GM12892 (cell line): ENCODE data around the gene SSBP3.
"Not testable (repeated sequence)": the region's sequence is repeated elsewhere in the genome, so short reads cannot be mapped to it uniquely, and the experiment has no call there.

ENCODE experiments used
- DNase-seq: peaks from one replicate; pipeline ENCODE4 v3.0.0; 2011; ENCODE audit not compliant: insufficient read length
- FAIRE-seq: peaks from 2 replicates; lab custom pipeline; 2011; peaks lifted over from hg19 to GRCh38; lab: Jason Lieb, UNC
- POLR2A ChIP-seq: IDR thresholded peaks from 2 replicates; pipeline ENCODE4 v1.6.1; 2011; ENCODE audit warnings: low read depth, low read length, control low read depth
- POLR2AphosphoS5 ChIP-seq: IDR thresholded peaks from 2 replicates; pipeline ENCODE4 v1.6.1; 2011; ENCODE audit warnings: low read depth, low read length, control low read depth
- TAF1 ChIP-seq: IDR thresholded peaks from 2 replicates; pipeline ENCODE4 v1.6.1; 2011; ENCODE audit warnings: low read depth, mild to moderate bottlenecking, control low read depth, low read length, borderline replicate concordance

SSBP3 gene

DNA sequence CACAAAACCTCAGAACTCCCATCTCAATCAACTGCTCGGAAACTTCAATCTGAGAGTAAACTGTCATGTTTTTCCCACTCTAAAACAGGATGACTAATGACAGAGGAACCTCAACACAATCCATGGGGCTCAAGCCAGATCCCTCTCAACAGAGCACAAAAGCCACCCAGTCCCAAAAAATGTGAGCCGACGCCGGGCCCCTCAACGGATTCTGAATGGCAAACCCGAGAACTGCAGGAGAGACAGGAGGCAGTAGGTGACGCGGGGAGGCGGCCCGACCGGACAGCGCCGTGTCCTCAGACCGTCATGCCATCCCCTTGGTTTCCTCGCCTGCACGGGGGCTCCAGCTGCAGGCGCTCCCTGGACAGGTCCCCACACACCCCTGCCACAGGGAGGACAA lies 53.4 kb downstream of the SSBP3 start:
- DNase-seq (no peak), FAIRE-seq (no peak)
- TF ChIP-seq POLR2AphosphoS5 (no peak), POLR2A (no peak), TAF1 (no peak)

DNA sequence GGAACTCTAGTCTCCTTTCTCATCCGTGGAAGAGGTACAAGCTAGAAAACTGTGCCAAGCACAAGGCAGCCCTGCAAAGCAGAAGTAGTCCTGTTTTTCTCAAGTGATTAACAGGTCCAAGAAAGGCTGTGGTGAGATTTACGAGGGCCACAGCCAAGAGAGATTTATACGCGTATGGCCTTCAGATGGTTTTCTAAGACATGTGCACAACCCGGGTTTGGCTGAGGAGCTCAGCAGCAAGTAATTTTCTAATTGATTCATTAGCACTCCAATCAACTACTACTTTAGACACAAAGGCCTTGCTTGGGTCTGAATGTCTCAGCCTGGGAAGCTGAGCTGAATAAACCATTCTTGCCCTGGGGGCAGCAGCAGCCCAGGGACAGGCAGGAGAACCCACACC lies 55.8 kb downstream of the SSBP3 start:
- no peak for DNase-seq
- TF ChIP-seq POLR2A (no peak), POLR2AphosphoS5 (no peak), TAF1 (no peak)
- FAIRE-seq = no peak

DNA sequence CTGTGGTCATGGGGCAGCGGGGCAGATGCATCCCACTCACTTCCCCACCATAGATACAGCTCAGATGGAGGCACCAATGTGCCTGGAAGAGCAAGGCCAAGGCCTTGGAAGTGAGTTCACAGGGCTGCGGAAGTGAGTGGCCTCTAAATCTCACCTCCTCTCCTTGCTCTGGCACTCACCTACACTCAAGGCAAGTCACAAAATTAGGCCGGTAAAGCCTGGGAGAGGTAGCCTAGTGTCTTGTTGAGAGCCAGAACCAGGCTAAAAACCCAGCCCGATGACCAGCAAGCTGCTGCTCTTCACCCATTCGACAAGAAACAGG lies 57.5 kb downstream of the SSBP3 start:
- FAIRE-seq (no peak), DNase-seq (no peak)
- no peak for TF ChIP-seq TAF1
- no peak for TF ChIP-seq POLR2AphosphoS5
- no peak for TF ChIP-seq POLR2A

DNA sequence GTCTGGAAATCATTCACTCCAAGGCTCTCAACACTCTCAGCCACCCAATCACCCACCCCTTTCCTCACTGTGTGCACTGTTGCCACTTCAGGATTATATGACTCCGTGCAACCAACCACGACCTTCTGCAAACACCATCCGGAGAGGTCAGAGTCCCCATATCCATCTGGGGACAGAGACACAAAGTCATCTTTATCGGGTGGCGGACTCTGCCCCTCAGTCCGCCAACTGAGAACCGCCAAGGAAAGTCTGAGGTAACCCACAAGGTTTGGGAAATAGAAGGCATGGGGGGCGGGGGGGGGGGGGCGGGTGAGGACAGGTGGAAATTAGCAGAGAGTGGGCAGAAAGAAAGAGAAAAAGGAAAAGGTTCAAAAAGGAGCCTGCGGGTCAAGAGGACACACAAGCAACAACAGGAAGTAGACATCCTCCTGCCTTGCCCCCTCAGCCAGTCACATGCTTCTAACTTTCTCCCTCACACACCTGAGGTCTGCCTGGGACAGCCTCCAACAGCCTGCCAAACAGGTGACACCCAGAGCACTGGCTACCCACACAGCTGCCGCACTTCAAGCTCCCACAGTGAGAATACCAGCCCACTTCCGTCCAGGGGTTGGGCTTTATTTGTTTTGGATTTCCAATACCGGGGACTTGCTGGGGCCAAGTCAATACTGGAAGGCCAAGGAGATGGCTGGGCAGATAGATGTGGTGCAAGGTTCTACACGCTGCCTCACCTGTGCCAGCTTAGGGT lies 58.1 kb downstream of the SSBP3 start:
- DNase-seq = no peak
- TF ChIP-seq POLR2A = no peak
- no peak for TF ChIP-seq TAF1
- TF ChIP-seq POLR2AphosphoS5 = no peak
- FAIRE-seq = no peak

DNA sequence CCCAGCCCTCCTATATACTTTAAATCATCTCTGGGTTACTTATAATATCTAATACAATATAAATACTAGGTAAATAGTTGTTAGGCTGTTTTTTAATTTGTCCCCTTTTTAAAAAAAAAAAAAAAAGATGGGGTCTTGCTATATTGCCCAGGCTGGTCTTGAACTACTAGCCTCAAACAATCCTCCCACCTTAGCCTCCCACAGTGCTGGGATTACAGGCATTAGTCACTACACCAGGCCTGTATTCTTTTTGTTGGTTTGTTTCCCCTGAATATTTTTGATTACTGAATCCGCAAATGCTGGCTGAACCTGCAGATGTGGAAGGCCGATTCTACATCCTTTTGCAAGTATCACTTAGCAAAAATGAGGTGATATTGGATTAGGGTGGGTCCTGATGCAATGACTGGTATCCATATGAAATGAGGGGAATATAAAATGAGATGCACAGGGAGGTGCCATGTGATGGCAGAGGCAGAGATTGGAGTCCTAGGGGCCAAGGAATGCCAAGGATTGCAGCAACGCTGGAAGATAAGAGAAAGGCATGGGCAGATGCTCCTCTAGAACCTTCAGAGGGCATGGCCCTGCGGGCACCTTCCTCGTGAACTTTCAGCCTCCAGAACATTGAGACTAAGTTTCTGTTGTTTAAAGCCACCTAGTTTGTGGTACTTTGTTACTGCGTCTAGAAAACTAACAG lies 58.8 kb downstream of the SSBP3 start:
- TF ChIP-seq POLR2A = no peak
- TF ChIP-seq POLR2AphosphoS5 = no peak
- TF ChIP-seq TAF1 = no peak
- FAIRE-seq = no peak
- no peak for DNase-seq

DNA sequence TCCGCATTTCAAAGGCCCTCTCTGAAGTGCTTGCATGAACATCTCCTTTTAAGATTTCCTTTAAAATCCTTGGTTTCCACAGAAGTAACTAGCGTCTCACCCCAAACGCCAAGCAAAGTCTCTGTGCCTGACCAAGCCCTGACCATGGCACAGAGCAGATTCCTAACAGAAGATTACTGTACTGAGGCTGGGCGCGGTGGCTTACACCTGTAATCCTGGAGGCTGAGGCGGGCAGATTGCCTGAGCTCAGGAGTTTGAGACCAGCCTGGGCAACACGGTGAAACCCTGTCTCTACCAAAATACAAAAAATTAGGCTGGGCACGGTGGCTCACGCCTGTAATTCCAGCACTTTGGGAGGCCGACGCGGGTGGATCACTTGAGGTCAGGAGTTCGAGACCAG lies 60.6 kb downstream of the SSBP3 start:
- not testable (repeated sequence) for FAIRE-seq, DNase-seq

DNA sequence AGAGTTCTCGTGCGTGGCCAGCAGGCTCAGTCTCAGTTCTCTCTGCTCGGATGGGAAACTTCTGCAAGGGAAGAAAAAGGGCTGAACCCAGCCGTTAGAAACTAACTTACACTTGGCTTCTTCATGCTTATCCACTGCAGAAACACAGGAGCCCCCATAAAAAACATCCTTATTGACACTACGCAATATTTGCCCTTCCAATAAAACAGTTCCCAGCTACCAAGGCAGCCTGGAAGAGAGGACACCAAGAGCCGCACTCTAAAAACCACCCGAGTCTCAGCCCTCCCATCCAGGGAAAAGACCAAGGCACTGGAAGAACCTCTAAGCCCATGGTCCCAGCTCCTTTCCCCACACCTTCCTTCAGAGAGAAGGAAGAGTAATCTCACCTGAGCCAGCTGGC lies 61.1 kb downstream of the SSBP3 start:
- TF ChIP-seq TAF1 (no peak), POLR2A (no peak), POLR2AphosphoS5 (no peak)
- FAIRE-seq (no peak), DNase-seq (no peak)

DNA sequence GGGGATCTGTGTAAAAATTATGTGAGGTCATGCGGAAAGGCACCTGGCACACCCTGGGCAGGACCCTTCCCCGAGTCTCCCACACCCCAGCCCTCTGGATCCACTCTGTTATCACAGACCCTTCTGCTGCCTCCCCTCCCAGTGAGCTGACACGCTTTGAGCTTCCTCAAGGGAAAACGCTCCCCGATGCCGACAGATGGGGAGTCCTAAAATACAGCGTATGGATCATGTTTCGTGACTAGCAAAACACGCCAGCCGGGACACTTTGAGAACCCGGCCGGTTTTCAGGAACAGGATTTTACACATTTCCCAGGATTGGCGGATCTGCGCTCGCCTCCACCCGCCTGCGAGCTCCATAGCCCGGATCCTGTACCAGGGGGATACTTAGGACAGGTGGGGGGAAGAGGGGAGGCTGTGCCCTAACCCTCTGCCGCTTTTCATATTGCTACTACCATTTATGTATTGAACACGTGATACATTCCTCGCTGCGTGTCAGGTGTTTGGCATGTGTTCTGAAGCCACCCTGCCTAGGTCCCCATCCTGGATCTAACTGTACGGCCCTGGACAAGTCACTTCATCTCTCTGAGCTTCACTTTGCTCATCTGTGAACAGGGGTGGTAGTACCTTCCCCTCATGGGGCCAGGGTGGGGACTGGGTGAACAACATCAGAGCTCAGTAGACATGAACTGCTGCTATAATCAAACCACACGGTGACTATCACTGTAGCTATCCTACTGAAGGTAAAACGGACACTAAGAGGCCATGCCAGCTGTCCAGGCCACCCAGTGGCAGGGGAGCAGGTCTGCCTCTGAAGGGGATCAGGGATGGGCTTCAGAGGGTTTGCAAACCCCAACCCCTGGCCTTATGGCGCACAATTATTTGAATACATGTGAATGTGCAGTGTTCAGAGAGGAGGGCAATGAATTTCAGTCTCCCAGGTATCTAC lies 63.2 kb downstream of the SSBP3 start:
- FAIRE-seq (no peak), DNase-seq (no peak)
- TF ChIP-seq POLR2A = no peak

DNA sequence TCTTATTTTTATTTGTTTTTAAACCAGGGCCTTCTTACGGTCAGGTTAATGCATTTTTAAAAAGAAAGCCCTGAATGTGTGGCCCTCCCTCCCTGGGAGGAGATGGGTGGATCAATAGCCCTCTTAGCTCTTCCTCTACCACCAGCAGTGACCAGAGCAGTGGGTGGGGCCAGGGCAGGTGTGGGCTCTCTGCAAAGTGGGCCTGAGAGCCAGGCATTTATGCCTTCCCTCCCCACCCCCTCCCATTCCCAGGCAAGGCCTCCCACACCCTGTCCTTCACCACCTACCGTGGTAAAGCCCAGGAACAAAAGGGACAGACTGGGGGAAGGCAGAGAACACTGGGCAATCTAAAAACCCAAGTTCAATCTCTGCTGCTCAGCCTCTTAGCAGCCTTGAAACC lies 63.9 kb downstream of the SSBP3 start:
- FAIRE-seq = no peak
- no peak for DNase-seq
- no peak for TF ChIP-seq POLR2A
- TF ChIP-seq POLR2AphosphoS5 = no peak
- TF ChIP-seq TAF1 = no peak

DNA sequence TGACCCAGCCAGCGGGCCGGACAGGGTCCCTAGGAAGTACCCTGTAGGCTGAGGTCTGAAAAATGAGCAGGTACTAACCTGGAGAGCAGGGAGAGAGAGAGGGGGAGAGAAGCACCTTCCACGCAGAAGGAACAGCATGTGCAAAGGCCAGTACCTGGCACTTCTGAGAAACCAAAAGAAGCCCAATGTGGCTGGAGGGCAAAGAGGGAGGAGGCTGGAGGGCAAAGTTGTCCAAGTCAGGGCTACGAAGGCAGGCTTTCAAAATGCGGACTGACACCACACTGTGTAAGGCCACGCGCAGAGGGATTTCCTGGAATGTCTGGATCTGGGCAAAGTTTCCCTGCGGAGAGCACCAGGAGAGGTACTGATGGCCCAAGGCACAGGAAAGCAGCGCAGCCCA lies 64.4 kb downstream of the SSBP3 start:
- TF ChIP-seq POLR2AphosphoS5 (no peak), POLR2A (no peak), TAF1 (no peak)
- DNase-seq (no peak), FAIRE-seq (no peak)

DNA sequence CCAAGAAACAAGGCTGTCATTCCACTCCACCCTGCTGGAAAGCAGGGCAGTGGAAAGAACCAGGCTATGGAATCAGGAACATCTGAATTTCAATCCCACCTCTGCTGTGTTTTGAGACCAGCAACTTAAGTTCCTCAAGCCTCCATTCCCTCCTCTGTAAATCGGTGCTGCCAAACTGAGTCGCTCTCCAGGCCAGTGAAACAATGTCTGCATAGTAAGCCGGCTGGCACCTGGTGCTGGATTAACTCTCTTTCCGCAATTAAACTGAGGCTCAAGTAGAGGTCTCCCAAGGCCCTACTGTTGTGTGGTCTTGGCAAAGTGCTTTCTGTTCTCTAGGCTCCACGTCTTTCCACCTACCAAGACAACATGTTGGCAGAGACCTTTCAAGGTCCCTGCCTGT lies 65.3 kb downstream of the SSBP3 start:
- no peak for FAIRE-seq
- TF ChIP-seq POLR2A (no peak), TAF1 (no peak), POLR2AphosphoS5 (no peak)
- DNase-seq = no peak

DNA sequence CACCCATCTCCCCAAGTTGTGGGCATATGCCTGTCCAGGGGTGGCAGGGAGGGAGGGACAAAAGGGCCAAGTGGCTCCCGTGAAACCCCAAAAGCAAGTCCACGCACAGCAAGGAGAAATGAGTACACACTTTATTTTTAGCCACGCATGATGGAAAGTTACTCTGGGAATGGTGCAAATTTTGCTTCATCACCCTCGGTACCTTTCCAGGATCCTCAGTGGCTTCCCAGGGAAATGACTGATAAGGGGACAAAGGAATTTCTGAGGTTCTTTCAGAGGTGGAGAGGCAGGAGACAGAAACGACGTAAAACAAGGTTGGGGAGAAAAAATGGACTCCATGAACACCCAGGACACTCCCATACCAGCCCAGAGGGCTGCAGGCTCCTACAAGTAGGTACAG lies 65.8 kb downstream of the SSBP3 start:
- DNase-seq = no peak
- TF ChIP-seq POLR2A = no peak
- no peak for TF ChIP-seq POLR2AphosphoS5
- no peak for TF ChIP-seq TAF1
- FAIRE-seq = no peak

DNA sequence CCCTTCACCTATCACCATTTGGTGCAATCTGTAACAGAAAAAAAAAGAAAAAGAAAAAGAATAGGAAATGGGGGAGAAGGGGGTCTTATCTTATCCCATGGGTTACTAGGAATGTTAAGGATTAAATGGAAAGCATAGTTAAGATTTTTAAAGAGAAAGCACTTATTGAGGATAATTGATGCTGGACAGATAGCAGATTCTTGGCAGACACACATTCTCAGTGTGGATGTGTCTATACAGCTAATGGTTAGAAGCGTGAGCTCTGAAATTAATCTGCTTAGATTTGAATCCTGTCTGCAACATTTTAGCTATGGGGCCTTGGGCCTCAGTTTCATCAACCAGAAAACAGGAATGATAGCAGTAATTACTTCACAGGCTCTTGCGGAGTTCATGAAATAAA lies 67.1 kb downstream of the SSBP3 start:
- FAIRE-seq (no peak), DNase-seq (no peak)
- TF ChIP-seq TAF1 = no peak
- no peak for TF ChIP-seq POLR2AphosphoS5
- TF ChIP-seq POLR2A = no peak
